Measurements from ENCODE around the gene FERMT2. TPM values are rescaled to one million over a fixed set of nuclear protein-coding genes. Genes with fewer than 3 reads are reported as not detected.

Gene FERMT2
- total and polyA plus RNA-seq, 5 donors from 2014 or later, result 0.22 TPM; not detected in 4

DNA sequence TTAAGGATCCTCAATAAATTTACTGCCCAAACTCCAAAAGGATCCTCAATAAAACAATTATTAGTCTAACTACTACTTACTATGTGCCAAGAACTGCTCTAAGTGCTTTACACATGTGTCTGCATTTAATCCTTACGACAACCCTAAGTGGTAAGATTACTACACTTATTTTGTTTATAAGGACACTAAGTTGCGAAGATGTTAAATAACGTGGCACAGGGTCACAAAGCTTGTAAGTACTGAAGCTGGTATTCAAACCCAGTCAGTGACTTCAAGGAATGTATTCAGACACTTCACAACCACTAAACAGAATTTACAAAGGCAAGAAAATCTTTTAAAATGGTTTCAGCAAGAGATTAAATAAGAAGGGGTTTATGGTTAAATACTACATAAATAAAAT lies 13.0 kb downstream of the FERMT2 start:
- no peak overlapping the region for H3K4me3 ChIP-seq (ENCODE audit: low read depth, low read length)
- H3K9me3 ChIP-seq (ENCODE audit: control insufficient read depth in 2 of 2, low read length in 2 of 2), result no peaks in the 10 kb centered on the region
- no peaks in the 10 kb centered on the region for H3K4me1 ChIP-seq (ENCODE audit: control insufficient read depth, insufficient read depth, low read length, poor library complexity, severe bottlenecking)
- H3K27ac ChIP-seq (ENCODE audit: insufficient read depth, low read length, poor library complexity, severe bottlenecking), result no peak overlapping the region
- H3K27me3 ChIP-seq (ENCODE audit: control insufficient read depth, insufficient read depth, low read length), result peaks cover 8% of the 10 kb centered on the region
- H3K9me3 Mint-ChIP-seq, result peaks cover 0 to 3% (median 0%) of the 10 kb centered on the region in 7 donors
- no peak overlapping the region for H3K4me3 Mint-ChIP-seq
- H3K27ac Mint-ChIP-seq, result no peak overlapping the region
- DNase-seq (no peak), ATAC-seq (ENCODE audit: low read depth in 2 of 2) (no peak)
- H3K27me3 Mint-ChIP-seq, result peaks cover 38% of the 10 kb centered on the region
- peaks cover 0 to 3% (median 0%) of the 10 kb centered on the region in 4 donors for H3K4me1 Mint-ChIP-seq
- no peaks in the 10 kb centered on the region for H3K36me3 Mint-ChIP-seq
- H3K36me3 ChIP-seq (ENCODE audit: control insufficient read depth, insufficient read depth, low read length), result no peaks in the 10 kb centered on the region

DNA sequence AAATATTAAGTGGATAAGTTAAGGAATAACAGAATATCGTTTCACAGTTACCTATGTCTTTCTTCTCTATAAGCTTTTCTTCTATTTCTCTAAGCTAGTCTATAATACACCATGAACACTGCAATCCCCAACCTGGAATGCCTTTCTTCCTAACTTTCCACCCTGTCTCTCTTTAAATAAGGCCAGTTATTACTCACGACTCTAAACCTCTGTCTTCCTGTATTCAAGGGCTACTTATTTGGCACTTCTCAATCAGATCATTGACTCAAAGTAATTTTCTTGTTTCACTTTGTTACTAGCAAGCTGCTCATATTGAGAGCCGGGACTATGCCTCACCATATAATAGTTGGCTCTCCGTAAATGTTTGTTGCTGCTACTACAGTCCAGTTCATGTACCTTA lies 13.5 kb downstream of the FERMT2 start:
- H3K36me3 ChIP-seq (ENCODE audit: control insufficient read depth, insufficient read depth, low read length), result no peaks in the 10 kb centered on the region
- H3K27me3 ChIP-seq (ENCODE audit: control insufficient read depth, insufficient read depth, low read length), result peaks cover 8% of the 10 kb centered on the region
- H3K4me1 Mint-ChIP-seq, result peaks cover 0 to 3% (median 0%) of the 10 kb centered on the region in 4 donors
- no peaks in the 10 kb centered on the region for H3K36me3 Mint-ChIP-seq
- peaks cover 0 to 3% (median 0%) of the 10 kb centered on the region in 7 donors for H3K9me3 Mint-ChIP-seq
- no peak for ATAC-seq (ENCODE audit: low read depth in 2 of 2)
- DNase-seq, result no peak
- peaks cover 41% of the 10 kb centered on the region for H3K27me3 Mint-ChIP-seq
- no peak overlapping the region for H3K27ac ChIP-seq (ENCODE audit: insufficient read depth, low read length, poor library complexity, severe bottlenecking)
- no peak overlapping the region for H3K27ac Mint-ChIP-seq
- H3K9me3 ChIP-seq (ENCODE audit: control insufficient read depth in 2 of 2, low read length in 2 of 2), result no peaks in the 10 kb centered on the region
- no peaks in the 10 kb centered on the region for H3K4me1 ChIP-seq (ENCODE audit: control insufficient read depth, insufficient read depth, low read length, poor library complexity, severe bottlenecking)
- no peak overlapping the region for H3K4me3 Mint-ChIP-seq
- H3K4me3 ChIP-seq (ENCODE audit: low read depth, low read length), result no peak overlapping the region

DNA sequence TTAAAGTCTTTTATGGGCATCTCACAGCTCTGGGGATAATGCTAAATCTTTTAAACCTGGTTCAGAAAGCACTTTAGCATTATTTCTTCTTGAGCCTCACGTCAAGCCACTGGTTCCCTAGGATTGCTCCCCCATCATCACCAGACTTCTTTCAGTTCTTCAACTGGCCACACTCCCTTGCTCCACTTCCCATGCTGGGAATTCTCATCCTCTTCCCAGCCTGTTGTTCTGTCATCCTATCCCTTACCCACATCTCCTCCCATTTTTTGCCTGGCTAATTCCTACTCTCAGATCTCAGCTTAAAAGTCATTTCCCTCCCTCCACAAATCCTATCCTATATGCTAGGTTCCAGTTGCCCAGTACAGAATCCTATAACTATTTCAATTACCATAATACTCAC lies 14.4 kb downstream of the FERMT2 start:
- Mint-ChIP-seq H3K36me3 (no peaks in the 10 kb centered on the region), H3K4me1 (peaks cover 0 to 3% (median 0%) of the 10 kb centered on the region in 4 donors), H3K27ac (no peak overlapping the region), H3K4me3 (no peak overlapping the region), H3K9me3 (peaks cover 0 to 3% (median 0%) of the 10 kb centered on the region in 7 donors), H3K27me3 (peaks cover 41% of the 10 kb centered on the region)
- ATAC-seq (ENCODE audit: low read depth in 2 of 2) (no peak), DNase-seq (no peak)
- Histone ChIP-seq H3K27ac (ENCODE audit: insufficient read depth, low read length, poor library complexity, severe bottlenecking) (no peak overlapping the region), H3K4me3 (ENCODE audit: low read depth, low read length) (no peak overlapping the region), H3K36me3 (ENCODE audit: control insufficient read depth, insufficient read depth, low read length) (no peaks in the 10 kb centered on the region), H3K9me3 (ENCODE audit: control insufficient read depth in 2 of 2, low read length in 2 of 2) (no peaks in the 10 kb centered on the region), H3K4me1 (ENCODE audit: control insufficient read depth, insufficient read depth, low read length, poor library complexity, severe bottlenecking) (no peaks in the 10 kb centered on the region), H3K27me3 (ENCODE audit: control insufficient read depth, insufficient read depth, low read length) (peaks cover 9% of the 10 kb centered on the region)

DNA sequence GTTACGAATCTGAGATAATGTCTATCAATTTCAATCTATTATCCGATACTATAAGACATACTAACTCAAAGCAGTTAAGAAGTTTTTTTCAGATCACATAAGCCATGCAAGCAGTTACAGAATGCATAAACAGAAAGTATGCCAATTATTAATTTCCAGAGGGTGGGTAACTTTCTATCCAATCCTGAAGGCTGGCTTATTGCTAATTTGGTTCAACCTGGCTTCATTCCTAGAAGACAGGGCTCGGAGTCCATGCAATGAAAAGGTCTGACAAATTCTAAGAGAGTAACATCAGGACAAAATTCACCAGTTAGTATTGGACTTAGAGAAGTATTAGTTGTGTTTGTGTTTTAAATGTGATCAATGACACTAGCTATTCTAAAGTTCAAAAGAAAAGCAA lies 15.0 kb downstream of the FERMT2 start:
- Histone ChIP-seq H3K27ac (ENCODE audit: insufficient read depth, low read length, poor library complexity, severe bottlenecking) (no peak overlapping the region), H3K36me3 (ENCODE audit: control insufficient read depth, insufficient read depth, low read length) (no peaks in the 10 kb centered on the region), H3K4me1 (ENCODE audit: control insufficient read depth, insufficient read depth, low read length, poor library complexity, severe bottlenecking) (no peaks in the 10 kb centered on the region), H3K27me3 (ENCODE audit: control insufficient read depth, insufficient read depth, low read length) (peaks cover 9% of the 10 kb centered on the region), H3K9me3 (ENCODE audit: control insufficient read depth in 2 of 2, low read length in 2 of 2) (no peaks in the 10 kb centered on the region), H3K4me3 (ENCODE audit: low read depth, low read length) (no peak overlapping the region)
- ATAC-seq (ENCODE audit: low read depth in 2 of 2) (no peak), DNase-seq (no peak)
- H3K9me3 Mint-ChIP-seq, result peaks cover 0 to 3% (median 0%) of the 10 kb centered on the region in 7 donors
- peaks cover 46% of the 10 kb centered on the region for H3K27me3 Mint-ChIP-seq
- H3K27ac Mint-ChIP-seq, result no peak overlapping the region
- no peak overlapping the region for H3K4me3 Mint-ChIP-seq
- no peaks in the 10 kb centered on the region for H3K36me3 Mint-ChIP-seq
- H3K4me1 Mint-ChIP-seq, result peaks cover 0 to 3% (median 0%) of the 10 kb centered on the region in 4 donors

DNA sequence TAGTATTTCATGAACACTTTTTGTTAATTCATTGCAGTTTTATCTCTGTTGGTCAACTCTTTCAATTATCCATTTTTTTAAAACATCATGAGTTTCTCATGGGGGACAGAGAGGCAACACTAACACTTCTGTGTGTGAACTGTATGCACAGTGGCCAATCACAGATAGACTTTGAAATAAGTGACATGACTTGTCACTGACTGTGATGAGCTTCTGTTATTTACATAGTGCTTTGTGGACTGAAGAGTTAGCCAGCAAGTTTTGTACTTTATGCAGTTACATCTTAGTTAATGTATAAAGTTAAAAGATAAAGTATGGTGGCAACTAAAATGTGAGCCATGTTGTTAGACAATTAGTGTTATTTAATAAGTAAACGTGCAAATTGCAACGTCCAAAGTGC lies 16.1 kb downstream of the FERMT2 start:
- Mint-ChIP-seq H3K36me3 (no peaks in the 10 kb centered on the region), H3K4me1 (peaks cover 0 to 3% (median 0%) of the 10 kb centered on the region in 4 donors), H3K27ac (no peak overlapping the region), H3K4me3 (no peak overlapping the region), H3K27me3 (peaks cover 49% of the 10 kb centered on the region), H3K9me3 (peaks cover 0 to 3% (median 0%) of the 10 kb centered on the region in 7 donors)
- no peak overlapping the region for H3K4me3 ChIP-seq (ENCODE audit: low read depth, low read length)
- H3K27ac ChIP-seq (ENCODE audit: insufficient read depth, low read length, poor library complexity, severe bottlenecking), result no peak overlapping the region
- H3K36me3 ChIP-seq (ENCODE audit: control insufficient read depth, insufficient read depth, low read length), result no peaks in the 10 kb centered on the region
- no peaks in the 10 kb centered on the region for H3K9me3 ChIP-seq (ENCODE audit: control insufficient read depth in 2 of 2, low read length in 2 of 2)
- no peak for DNase-seq
- no peak for ATAC-seq (ENCODE audit: low read depth in 2 of 2)
- peaks cover 9% of the 10 kb centered on the region for H3K27me3 ChIP-seq (ENCODE audit: control insufficient read depth, insufficient read depth, low read length)
- H3K4me1 ChIP-seq (ENCODE audit: control insufficient read depth, insufficient read depth, low read length, poor library complexity, severe bottlenecking), result no peaks in the 10 kb centered on the region

DNA sequence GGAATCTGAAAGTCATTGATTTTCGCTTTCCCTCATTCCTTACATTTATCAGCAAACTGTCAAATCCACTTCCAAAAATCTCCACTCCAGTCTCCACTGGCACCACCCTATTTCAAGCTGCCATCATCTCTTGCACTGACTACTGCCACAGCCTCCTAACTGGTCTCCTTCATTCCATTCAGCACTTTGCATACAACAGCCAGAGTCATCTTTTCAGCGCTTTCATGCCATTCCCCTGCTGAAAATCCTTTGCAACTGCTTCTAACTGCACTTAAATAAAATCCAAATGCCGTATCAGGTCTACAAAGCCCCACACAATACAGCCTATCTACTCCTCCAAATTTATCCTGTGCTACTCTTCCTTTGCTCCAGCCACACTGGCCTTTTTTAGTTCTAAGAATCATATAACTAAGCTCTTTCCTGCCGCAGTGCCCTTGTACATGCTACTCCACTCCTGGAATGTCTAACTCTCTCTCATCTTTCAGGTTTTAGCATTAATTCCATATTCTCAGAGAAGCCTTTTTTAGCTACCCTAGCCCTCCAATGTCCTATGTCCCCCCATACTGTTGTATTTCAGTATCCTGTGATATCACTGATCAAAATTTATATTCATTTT lies 21.6 kb downstream of the FERMT2 start:
- no peaks in the 10 kb centered on the region for H3K9me3 ChIP-seq (ENCODE audit: control insufficient read depth in 2 of 2, low read length in 2 of 2)
- H3K36me3 Mint-ChIP-seq, result no peaks in the 10 kb centered on the region
- H3K27me3 Mint-ChIP-seq, result peaks cover 27% of the 10 kb centered on the region
- H3K9me3 Mint-ChIP-seq, result no peaks in the 10 kb centered on the region
- DNase-seq (no peak), ATAC-seq (ENCODE audit: low read depth in 2 of 2) (no peak)
- no peak overlapping the region for H3K4me3 ChIP-seq (ENCODE audit: low read depth, low read length)
- peaks cover 6% of the 10 kb centered on the region for H3K27me3 ChIP-seq (ENCODE audit: control insufficient read depth, insufficient read depth, low read length)
- H3K36me3 ChIP-seq (ENCODE audit: control insufficient read depth, insufficient read depth, low read length), result no peaks in the 10 kb centered on the region
- no peaks in the 10 kb centered on the region for H3K4me1 Mint-ChIP-seq
- H3K27ac Mint-ChIP-seq, result no peak overlapping the region
- no peaks in the 10 kb centered on the region for H3K4me1 ChIP-seq (ENCODE audit: control insufficient read depth, insufficient read depth, low read length, poor library complexity, severe bottlenecking)
- no peak overlapping the region for H3K27ac ChIP-seq (ENCODE audit: insufficient read depth, low read length, poor library complexity, severe bottlenecking)
- no peak overlapping the region for H3K4me3 Mint-ChIP-seq

DNA sequence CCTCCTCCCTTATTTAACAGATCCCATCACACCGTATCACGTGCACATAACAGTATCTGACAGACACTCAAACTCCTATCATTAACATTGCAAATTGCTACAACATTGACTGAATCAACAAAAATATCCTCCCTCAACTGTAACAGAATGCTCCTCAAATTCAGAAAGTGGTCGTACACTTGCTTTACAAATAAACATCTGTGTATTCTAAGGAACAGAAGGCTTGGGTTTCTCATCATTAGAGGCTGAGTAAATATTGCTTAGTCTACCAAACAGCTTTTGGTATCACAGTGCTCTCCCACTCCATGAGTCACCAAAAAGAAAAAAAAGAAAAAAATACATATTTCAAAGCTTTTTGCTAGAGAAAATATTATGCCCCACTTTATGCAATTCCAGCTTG lies 23.9 kb downstream of the FERMT2 start:
- H3K27me3 ChIP-seq (ENCODE audit: control insufficient read depth, insufficient read depth, low read length), result peaks cover 4% of the 10 kb centered on the region
- no peaks in the 10 kb centered on the region for H3K4me1 ChIP-seq (ENCODE audit: control insufficient read depth, insufficient read depth, low read length, poor library complexity, severe bottlenecking)
- no peaks in the 10 kb centered on the region for H3K9me3 Mint-ChIP-seq
- H3K27me3 Mint-ChIP-seq, result peaks cover 20% of the 10 kb centered on the region
- DNase-seq (no peak), ATAC-seq (ENCODE audit: low read depth in 2 of 2) (no peak)
- no peaks in the 10 kb centered on the region for H3K36me3 Mint-ChIP-seq
- no peak overlapping the region for H3K4me3 ChIP-seq (ENCODE audit: low read depth, low read length)
- no peaks in the 10 kb centered on the region for H3K9me3 ChIP-seq (ENCODE audit: control insufficient read depth in 2 of 2, low read length in 2 of 2)
- no peaks in the 10 kb centered on the region for H3K36me3 ChIP-seq (ENCODE audit: control insufficient read depth, insufficient read depth, low read length)
- no peak overlapping the region for H3K4me3 Mint-ChIP-seq
- no peak overlapping the region for H3K27ac ChIP-seq (ENCODE audit: insufficient read depth, low read length, poor library complexity, severe bottlenecking)
- no peaks in the 10 kb centered on the region for H3K4me1 Mint-ChIP-seq
- no peak overlapping the region for H3K27ac Mint-ChIP-seq

DNA sequence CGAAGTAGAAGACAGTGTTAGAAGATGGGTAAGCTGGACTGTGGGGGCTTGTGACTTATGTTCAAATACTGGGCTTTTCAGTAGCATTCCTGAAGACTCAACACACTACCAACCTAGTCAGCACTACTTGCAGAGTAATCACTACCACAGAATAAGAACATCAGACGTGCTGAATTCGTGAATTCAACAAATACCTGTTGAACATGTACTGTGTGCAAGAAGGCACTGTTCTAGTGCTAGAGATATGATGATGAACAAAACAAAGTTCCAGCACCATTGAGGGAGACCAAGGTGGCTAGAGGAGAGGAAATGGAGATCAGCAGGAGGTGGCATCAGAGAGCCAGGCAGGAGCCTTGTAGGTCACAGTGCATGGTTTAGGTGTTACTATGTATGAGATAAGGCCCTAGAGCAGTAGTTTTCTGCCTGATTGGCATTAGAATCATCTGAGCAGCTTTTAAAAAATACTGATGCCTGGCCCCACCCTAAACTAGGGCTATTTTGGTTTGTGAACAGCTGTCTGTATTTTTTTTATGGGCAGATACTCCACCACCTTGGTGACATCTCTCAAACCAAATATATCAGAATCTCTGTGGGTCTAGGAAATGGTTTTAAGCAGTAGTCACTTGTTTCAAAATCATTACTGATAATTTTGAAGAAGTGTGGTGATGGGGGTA lies 26.8 kb downstream of the FERMT2 start:
- H3K36me3 Mint-ChIP-seq, result no peaks in the 10 kb centered on the region
- no peak overlapping the region for H3K27ac ChIP-seq (ENCODE audit: insufficient read depth, low read length, poor library complexity, severe bottlenecking)
- H3K9me3 ChIP-seq (ENCODE audit: control insufficient read depth in 2 of 2, low read length in 2 of 2), result no peaks in the 10 kb centered on the region
- peaks cover 0 to 12% (median 8%) of the 10 kb centered on the region in 4 donors for H3K4me1 Mint-ChIP-seq
- H3K27me3 ChIP-seq (ENCODE audit: control insufficient read depth, insufficient read depth, low read length), result peaks cover 4% of the 10 kb centered on the region
- peaks cover 9% of the 10 kb centered on the region for H3K27me3 Mint-ChIP-seq
- DNase-seq, result peak in 1 of 3 donors; percentile 16
- no peaks in the 10 kb centered on the region for H3K36me3 ChIP-seq (ENCODE audit: control insufficient read depth, insufficient read depth, low read length)
- H3K4me1 ChIP-seq (ENCODE audit: control insufficient read depth, insufficient read depth, low read length, poor library complexity, severe bottlenecking), result peaks cover 4% of the 10 kb centered on the region
- no peaks in the 10 kb centered on the region for H3K9me3 Mint-ChIP-seq
- H3K27ac Mint-ChIP-seq, result no peak overlapping the region
- no peak overlapping the region for H3K4me3 ChIP-seq (ENCODE audit: low read depth, low read length)
- no peak overlapping the region for H3K4me3 Mint-ChIP-seq
- no peak for ATAC-seq (ENCODE audit: low read depth in 2 of 2)

Measured in CD4-positive, CD25-positive, alpha-beta regulatory T cell (primary cell).